Activated T-cell treated with anti-CD3 and anti-CD28 coated beads for 24 hours (primary cell): ENCODE measurements around the gene CHCHD5.

Experiments
- DNase-seq: peaks from one replicate; pipeline ENCODE4 v3.0.0-alpha.2; 2020; ENCODE audit warnings: low read depth

Gene CHCHD5

DNA sequence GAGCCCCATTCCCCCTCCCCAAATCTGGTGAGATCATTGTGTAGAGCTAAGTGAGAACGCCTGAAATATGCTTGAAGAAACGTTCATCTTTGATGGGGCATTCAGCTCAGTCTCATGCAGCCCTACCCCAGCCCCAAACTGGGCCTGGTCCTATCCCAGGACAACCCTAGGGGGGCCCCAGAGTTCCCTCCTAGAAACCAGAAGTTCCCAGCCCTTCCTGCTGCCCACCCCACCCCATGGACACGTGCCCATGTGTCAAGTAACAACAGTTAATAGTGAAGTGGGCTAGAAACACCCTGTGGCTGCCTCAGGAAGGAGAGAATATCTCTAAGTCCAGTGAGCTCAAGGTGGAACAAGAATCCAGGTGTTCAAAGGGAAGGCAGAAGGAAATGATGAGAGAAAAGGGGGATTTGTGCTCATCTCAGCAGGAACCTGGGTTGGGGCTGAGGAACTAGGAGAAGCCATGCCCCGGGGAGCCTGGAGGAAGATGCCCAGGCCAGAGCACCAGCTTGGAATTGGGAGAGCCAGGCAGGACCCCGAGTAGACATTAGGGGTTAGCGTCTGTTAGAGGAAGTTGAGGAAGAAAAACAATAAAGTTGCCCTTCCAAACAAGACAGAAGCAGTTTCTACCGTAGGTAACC is 41.2 kb downstream of the CHCHD5 start:
- DNase-seq, result no peak

DNA sequence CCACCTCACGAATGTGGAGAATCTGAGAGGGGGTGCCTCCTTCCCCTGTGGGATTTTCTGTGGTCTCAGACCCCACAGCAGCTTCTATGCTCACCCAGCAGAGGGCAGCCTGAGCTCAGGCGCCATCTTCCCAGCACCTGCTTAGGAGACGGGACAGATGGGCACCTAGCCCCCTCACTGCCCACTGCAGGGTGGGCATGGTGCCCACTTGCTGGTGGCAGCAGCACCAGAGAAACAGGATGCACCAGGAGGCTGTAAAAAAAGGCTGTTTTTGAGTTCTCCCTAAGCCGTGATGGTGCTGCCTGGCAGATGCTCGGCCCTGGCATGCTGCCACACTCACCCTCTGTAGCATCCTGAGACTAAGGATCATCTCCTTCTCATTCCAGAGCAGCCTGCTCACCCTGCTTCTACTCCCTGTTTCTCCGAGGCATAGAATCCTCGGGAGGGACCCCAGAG is 42.2 kb downstream of the CHCHD5 start:
- DNase-seq, result peak; percentile 48

DNA sequence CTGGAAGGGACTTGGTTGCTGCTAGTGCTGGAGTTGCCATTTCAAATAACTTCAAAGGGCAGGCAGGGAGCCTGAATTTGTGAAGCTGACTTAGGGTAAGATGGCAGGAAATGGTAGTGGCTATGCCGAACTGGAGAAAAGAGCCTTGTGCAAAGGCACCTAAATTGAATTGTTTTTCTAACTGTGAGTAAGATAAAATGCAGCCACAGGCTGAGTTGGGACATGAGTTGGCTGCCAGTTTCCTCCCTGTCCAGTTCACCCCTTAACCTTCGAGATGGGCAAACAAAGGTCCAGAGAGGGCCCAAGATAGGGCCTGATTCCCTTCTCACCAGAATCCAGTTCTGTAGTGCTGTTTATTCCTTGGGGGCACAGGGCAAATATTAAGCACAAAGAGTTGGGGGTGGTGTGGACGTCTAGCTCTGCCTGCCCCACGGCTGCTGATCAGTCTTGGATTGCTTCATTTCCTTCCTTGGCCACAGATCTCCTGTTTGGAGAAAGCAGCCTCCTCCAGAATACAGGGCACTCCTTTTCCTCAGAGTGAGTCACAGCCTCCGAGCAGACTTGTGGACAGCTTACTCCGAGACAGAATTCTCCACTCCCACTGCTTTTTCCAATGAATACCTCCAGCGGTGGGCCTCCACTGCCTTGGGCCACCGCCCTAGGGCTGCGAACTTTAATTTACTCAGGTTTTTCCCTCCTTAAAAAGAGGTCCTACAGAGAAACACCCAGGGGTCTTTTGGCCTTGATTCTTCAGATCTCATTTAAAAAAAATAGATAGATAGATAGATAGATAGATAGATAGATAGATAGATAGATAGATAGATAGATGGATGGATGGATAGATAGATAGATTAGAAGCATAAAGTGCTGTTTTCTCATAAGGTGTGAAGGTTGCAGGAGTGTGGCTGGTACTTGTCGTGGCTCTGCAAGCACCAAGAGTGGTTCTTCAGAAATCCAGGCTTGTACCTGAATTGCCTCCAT is 42.9 kb downstream of the CHCHD5 start:
- no peak for DNase-seq

DNA sequence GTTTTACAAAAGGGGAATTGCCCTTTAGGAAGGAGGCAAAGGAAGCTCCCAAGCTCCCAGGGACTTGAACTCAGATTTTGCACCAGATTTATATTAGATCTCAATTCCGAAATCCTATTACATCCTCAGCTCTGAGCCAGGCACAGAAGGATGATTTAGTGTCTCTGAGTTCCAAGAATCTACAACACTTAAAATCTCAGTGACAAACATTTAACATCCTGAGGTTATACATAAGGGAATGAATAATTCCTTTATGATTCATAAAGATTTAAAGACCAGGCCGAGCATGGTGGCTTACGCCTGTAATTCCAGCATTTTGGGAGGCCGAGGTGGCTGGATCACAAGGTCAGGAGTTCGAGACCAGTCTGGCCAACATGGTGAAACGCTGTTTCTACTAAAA is 44.8 kb downstream of the CHCHD5 start:
- DNase-seq, result no peak

DNA sequence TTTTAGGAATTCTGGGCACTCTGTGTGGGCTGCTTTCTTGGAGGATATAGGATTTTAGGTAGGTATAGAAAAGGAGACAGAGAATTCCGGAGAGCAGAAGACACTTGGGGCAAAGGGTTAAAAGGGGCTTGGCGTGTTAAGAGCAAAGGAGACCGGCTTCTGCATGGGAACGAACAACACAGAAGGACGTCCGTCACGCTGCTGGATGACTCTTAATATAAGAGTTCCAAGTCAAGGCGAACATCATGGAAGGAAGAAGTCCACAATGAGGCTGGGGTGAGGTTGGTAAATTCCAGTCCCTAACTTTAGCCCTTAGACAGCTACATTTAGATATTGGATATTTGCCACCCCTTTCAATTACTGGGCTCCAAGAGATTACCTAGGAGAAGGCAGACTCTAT is 45.4 kb downstream of the CHCHD5 start:
- no peak for DNase-seq

DNA sequence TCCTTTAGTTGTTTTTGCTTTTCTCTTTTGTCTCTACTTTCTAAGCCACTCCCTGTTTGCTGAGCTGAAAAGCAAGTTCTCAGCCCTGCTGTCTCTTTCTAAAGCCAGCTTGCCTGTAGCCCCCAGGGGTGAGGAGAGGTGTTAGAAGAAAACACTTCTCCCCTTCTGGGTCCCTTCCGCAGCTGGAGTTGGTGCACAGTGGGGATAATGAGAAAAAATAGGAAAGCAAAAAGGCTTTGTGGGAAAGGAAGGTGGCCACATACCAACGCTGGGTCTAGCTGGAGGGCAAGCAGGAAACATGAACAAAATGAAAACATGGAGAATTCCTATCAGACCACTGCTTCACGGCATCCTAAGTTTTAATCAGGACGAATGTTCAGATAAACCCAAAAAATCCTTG is 45.9 kb downstream of the CHCHD5 start:
- DNase-seq, result no peak

DNA sequence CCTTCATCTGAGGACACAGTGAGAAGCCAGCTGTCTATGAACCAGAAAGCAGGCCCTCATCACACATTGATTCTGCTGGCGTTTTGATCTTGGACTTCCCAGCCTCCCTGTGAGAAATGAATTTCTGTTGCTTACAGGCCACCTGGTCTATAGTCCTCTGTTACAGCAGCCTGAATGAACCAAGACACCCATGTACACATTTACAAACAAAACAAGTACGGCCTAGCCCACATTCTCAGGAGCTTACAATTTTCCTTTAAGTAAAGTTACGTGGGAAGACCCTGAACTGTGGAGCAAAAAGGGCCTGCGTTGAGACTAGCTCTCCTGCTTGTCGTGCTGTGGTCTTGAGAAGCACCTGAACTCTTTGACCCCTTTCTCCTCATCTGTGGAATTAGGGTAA is 49.3 kb downstream of the CHCHD5 start:
- no peak for DNase-seq

DNA sequence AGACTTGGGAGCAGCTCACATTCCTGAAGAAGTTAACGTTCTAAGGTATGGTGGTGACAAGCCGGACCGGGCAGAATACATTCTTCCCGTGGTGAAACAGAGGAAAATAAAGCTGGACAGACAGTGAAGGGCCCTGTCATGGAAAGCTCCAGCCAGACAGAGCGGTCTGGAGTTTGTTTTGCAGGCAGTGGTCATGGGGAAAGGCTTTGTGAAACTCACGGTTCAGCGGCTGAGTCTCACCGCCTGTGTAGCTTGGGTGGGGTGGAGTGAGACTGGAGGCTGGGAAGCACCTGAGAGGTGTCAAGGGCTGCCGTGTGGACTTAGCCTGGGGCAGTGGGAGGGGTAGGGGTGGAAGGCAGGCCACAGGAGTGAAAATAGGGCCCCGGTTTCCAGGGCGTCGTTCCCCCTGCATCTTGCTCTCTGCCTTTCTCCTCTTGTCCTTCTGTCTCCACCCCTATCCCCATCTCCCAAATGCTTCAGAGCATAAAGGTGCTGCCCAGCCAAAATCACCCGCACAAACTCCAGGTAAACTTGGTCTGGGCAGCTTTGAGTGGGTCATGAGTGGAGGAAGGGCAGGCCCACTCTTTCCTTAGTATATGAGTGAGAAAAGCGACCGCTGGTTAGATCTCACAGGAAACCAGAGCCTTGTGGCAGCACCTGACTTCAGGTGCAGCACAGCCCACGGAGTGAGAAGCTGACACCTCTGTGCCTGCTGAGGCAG is 49.9 kb downstream of the CHCHD5 start:
- DNase-seq, result no peak

DNA sequence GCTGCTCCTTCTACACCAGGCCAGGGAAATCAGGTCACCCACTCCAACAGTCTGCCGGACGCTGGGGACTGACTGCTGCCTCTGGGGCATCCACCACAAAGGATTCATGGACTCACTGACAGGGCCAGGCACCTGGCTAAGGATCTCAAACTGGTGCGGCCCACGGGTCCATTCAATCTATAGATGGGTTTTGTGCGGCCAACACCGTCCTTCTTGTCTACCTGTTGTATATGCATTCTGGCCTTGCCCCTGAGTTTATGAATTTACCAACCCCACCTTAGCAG is 50.4 kb downstream of the CHCHD5 start:
- no peak for DNase-seq

DNA sequence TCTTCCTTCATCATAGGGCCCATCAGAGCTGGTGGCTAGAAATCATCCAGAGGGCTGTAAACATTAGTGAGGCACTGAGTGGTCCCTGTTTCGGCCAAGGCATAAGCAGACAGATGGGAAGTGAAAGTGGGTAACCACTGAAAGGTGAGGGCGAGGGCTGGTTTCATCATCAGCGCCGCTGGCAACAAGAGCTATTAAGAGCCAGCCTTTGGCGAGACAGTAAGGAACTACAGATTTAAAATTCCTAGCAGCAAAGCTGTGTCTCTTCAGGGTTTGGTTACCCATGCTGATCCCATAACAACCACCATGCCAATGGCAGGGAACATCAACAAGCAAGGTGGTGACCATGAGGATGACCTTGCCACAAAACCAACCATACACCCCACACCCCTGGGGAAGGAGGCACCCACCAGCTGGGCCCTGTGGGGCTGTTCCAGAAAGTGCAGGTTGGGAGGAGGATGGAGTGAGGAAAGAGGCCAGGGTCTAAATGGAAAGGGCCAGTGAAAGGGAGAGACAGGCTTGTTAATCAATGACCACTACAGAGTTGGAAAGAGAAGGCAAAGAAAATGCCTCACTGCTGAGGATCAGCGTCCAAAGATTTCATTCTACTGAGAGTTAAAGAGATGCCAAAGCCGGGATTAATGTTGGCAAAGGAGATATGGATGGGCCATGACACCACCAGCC is 52.3 kb downstream of the CHCHD5 start:
- DNase-seq, result no peak

DNA sequence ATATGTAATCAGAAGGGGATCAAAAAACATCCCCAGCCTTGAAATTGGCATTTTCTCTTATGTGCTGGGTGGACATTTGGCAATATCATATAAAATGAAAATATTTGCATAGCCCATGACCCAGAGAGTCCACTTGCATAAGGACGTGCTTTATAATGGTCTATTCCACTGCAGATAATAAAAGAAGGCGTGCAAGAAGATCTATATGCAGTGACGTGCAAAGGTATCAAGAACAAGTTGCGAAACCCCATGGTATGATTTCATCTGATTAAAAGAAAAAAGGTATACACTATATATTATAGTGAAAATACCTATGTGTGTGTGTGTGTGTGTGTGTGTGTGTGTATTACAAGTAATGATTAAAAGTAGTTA is 52.9 kb downstream of the CHCHD5 start:
- no peak for DNase-seq
